Left ventricle myocardium inferior (tissue), 1 donor: ENCODE results near the gene MAGI2. TPM values are rescaled to one million over a fixed set of nuclear protein-coding genes. Genes with fewer than 3 reads are reported as not detected.

Experiments
- DNase-seq: peaks from one replicate; pipeline ENCODE4 v3.0.0-alpha.2; 2020
- H3K27ac ChIP-seq: fragments of 200-600 bp; replicated peaks from 2 replicates; pipeline ENCODE4 v1.8.0; 2021
- H3K27me3 ChIP-seq: fragments of 200-600 bp; 2 replicates; pipeline ENCODE4 v1.8.0; 2021; ENCODE audit warnings: low read depth
- H3K36me3 ChIP-seq: fragments of 200-600 bp; 2 replicates; pipeline ENCODE4 v1.8.0; 2021
- H3K4me1 ChIP-seq: fragments of 200-600 bp; 2 replicates; pipeline ENCODE4 v1.8.0; 2021
- H3K4me3 ChIP-seq: fragments of 200-600 bp; 2 replicates; pipeline ENCODE4 v1.8.0; 2021; ENCODE audit warnings: mild to moderate bottlenecking, moderate library complexity
- H3K9me3 ChIP-seq: fragments of 200-600 bp; replicated peaks from 2 replicates; pipeline ENCODE4 v1.8.0; 2021
- CTCF ChIP-seq: fragments of 200-600 bp; IDR thresholded peaks from 2 replicates; pipeline ENCODE4 v1.8.0; 2021; ENCODE audit warnings: antibody characterized with exemption, mild to moderate bottlenecking, borderline replicate concordance
- intact Hi-C: fragments of 100-400 bp; cut with micrococcal nuclease; formaldehyde crosslinking; loops from one replicate; pipeline ENCODE4 v1.11.0; 2022
- total RNA-seq: library from RNA; stranded (reverse); fragmentation: NEBNext Ultra II Directional; extraction: Animal tissue kit (Norgen Biotek cat#: 25700); gene quantifications from one replicate; pipeline ENCODE4 v1.2.1, GENCODE V29; 2021
- donor health status: DM: no; HTN: yes; CAD: no; lungs with severe emphysema.

The MAGI2 gene
- total RNA-seq, 1 donor from 2014 or later = 4.5 TPM

- peak; percentile 14 for DNase-seq
- intact Hi-C loops = no loop called here
- peaks cover 61% of the 10 kb centered on the region for H3K4me1 ChIP-seq
- H3K27me3 ChIP-seq = no peaks in the 10 kb centered on the region
- H3K36me3 ChIP-seq = peaks cover 10% of the 10 kb centered on the region
- H3K9me3 ChIP-seq = no peaks in the 10 kb centered on the region
- H3K4me3 ChIP-seq = peak overlapping the region; percentile 76
- no peak for TF ChIP-seq CTCF
- H3K27ac ChIP-seq = peak overlapping the region; percentile 89
Observed at GRCh38 chr7:79455173-79455790, 1.8 kb upstream of the MAGI2 start.

- H3K27me3 ChIP-seq = no peaks in the 10 kb centered on the region
- H3K4me3 ChIP-seq = peak overlapping the region; percentile 76
- no peaks in the 10 kb centered on the region for H3K9me3 ChIP-seq
- TF ChIP-seq CTCF = no peak
- peak; percentile 36 for DNase-seq
- H3K27ac ChIP-seq = peak overlapping the region; percentile 89
- H3K36me3 ChIP-seq = peaks cover 7% of the 10 kb centered on the region
- H3K4me1 ChIP-seq = peaks cover 61% of the 10 kb centered on the region
- intact Hi-C loops = no loop called here
Observed at GRCh38 chr7:79454361-79454960, 994 bp upstream of the MAGI2 start.

- no peaks in the 10 kb centered on the region for H3K9me3 ChIP-seq
- TF ChIP-seq CTCF = no peak
- peak overlapping the region; percentile 89 for H3K27ac ChIP-seq
- H3K4me1 ChIP-seq = peaks cover 65% of the 10 kb centered on the region
- no peak for DNase-seq
- H3K4me3 ChIP-seq = peak overlapping the region; percentile 76
- intact Hi-C loops = no loop called here
- H3K36me3 ChIP-seq = no peaks in the 10 kb centered on the region
- H3K27me3 ChIP-seq = no peaks in the 10 kb centered on the region
Observed at GRCh38 chr7:79453266-79453557, 255 bp downstream of the MAGI2 start.

- H3K27ac ChIP-seq = peak overlapping the region; percentile 89
- H3K4me3 ChIP-seq = peak overlapping the region; percentile 76
- intact Hi-C loops = no loop called here
- H3K9me3 ChIP-seq = no peaks in the 10 kb centered on the region
- TF ChIP-seq CTCF = no peak
- H3K4me1 ChIP-seq = peaks cover 65% of the 10 kb centered on the region
- peak; percentile 16 for DNase-seq
- no peaks in the 10 kb centered on the region for H3K36me3 ChIP-seq
- no peaks in the 10 kb centered on the region for H3K27me3 ChIP-seq
Observed at GRCh38 chr7:79452495-79453265, 787 bp downstream of the MAGI2 start.

GRCh38 chr7:79452032-79452494, 1.4 kb downstream of the MAGI2 start:
- Histone ChIP-seq H3K4me3 (peak overlapping the region; percentile 76), H3K36me3 (no peaks in the 10 kb centered on the region), H3K27me3 (no peaks in the 10 kb centered on the region), H3K9me3 (no peaks in the 10 kb centered on the region), H3K4me1 (peaks cover 61% of the 10 kb centered on the region), H3K27ac (peak overlapping the region; percentile 89)
- no peak for TF ChIP-seq CTCF
- intact Hi-C loops = no loop called here
- peak; percentile 83 for DNase-seq
